Transverse colon (tissue), 4 donors: ENCODE measurements around the gene LRRC70. TPM values are rescaled to one million over a fixed set of nuclear protein-coding genes. Genes with fewer than 3 reads are reported as not detected.

ENCODE experiments used
- DNase-seq: peaks from one replicate; pipeline ENCODE4 v3.0.0-alpha.2; 2019
- H3K27ac ChIP-seq, 4 donors: fragments of 200-600 bp; sonication (generic); 2 replicates each; pipeline ENCODE4 v1.5.1; 2016 to 2018; ENCODE audit warnings: inconsistent platforms in 4 of 4
- H3K27me3 ChIP-seq: fragments of 200-600 bp; sonication (generic); 2 replicates; pipeline ENCODE4 v1.5.1; 2017; ENCODE audit warnings: inconsistent platforms
- H3K36me3 ChIP-seq, 4 donors: fragments of 200-600 bp; sonication (generic); 2 replicates each; pipeline ENCODE4 v1.5.1; 2017 to 2019; ENCODE audit warnings: inconsistent platforms in 4 of 4
- H3K4me1 ChIP-seq, 4 donors: fragments of 200-600 bp; sonication (generic); 2 replicates each; pipeline ENCODE4 v1.5.1; 2017 to 2020; ENCODE audit warnings: inconsistent platforms in 4 of 4
- H3K4me3 ChIP-seq, 4 donors: fragments of 200-600 bp; sonication (generic); 1 replicate in 1 of 4; 2 replicates in 3 of 4; pipeline versions ENCODE4 v1.5.1 to v1.6.1; 2017 to 2019; ENCODE audit warnings: inconsistent platforms in 4 of 4
- H3K9me3 ChIP-seq, 2 donors: fragments of 200-600 bp; sonication (generic); 2 replicates each; pipeline ENCODE4 v1.5.1; 2017 to 2019; ENCODE audit warnings: inconsistent platforms in 2 of 2
- CTCF ChIP-seq, 5 experiments: fragments of 200-600 bp in 3 of 5; fragments of 450-650 bp in 2 of 5; sonication (generic) in 3 of 5; IDR thresholded peaks; 1 replicate in 2 of 5; 2 replicates in 3 of 5; pipeline ENCODE4 v1.5.1; 2016 to 2017; ENCODE audit warnings: antibody characterized with exemption in 5 of 5, inconsistent platforms in 3 of 5, mild to moderate bottlenecking in 2 of 5, moderate library complexity in 1 of 5
- EP300 ChIP-seq: sonication (generic); formaldehyde crosslinking; IDR thresholded peaks from one replicate; pipeline ENCODE4 v1.6.1; 2017; ENCODE audit warnings: antibody characterized with exemption, low read depth
- POLR2A ChIP-seq: fragments of 450-650 bp; IDR thresholded peaks from one replicate; pipeline ENCODE4 v1.6.1; 2016; ENCODE audit warnings: antibody characterized with exemption, mild to moderate bottlenecking, moderate library complexity
- POLR2AphosphoS5 ChIP-seq, 3 donors: sonication (generic); formaldehyde crosslinking; IDR thresholded peaks; one replicate each; pipeline ENCODE4 v1.6.1; 2016; ENCODE audit warnings: antibody characterized with exemption in 3 of 3
- WGBS, 2 donors: methylation state at CpG; one replicate each; pipeline ENCODE4 v1.1.5; 2018; ENCODE audit warnings: low coverage in 1 of 2; 5-methylcytosine and 5-hydroxymethylcytosine counted together
- in situ Hi-C, 4 donors: fragments of 200-750 bp; cut with MboI; loops; one replicate each; pipeline versions ENCODE4 v1.15.0 to v1.15.1; 2017; ENCODE audit warnings: low sequenced_read_pairs in 3 of 4, low pct_ligation_motif_present in 1 of 4, low pct_unique_long_range_greater_than_20kb in 1 of 4
- intact Hi-C: fragments of 100-400 bp; cut with DNase I; formaldehyde crosslinking; loops from one replicate; pipeline ENCODE4 v1.15.1; 2023; ENCODE audit warnings: low total_unique reads
- total RNA-seq, 4 donors: library from RNA; depleted of rRNA; stranded (reverse); fragments of >200 nt; gene quantifications; one replicate each; pipeline ENCODE4 v1.1.0, GENCODE V29; 2016

Gene LRRC70
- total RNA-seq, 4 donors from 2014 or later = 1.8 to 3.4 (median 2.3) TPM

DNA sequence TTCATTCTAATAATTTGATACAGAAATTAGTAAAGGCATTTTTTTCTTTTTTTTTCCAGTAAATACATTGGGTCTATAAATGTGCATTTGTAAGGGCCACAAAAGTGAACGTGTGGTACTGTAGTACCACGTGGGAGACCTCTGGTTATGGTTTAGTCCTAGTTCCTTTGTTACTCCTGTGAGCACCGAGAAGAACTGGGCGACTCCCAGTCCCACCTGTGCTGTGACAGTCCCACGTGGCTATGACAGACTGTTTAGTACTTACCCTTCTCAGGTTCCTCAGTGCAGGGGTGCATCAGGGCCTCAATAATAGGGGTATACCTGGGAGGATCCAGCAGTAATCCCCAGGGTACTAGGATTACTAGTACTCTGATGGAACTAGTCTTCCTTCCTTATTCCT lies 49.3 kb downstream of the LRRC70 start:
- no peak for DNase-seq
- intact Hi-C loops (no loop called here), in situ Hi-C loops (no loop called here)
- no peaks in the 10 kb centered on the region for H3K27me3 ChIP-seq
- H3K4me1 ChIP-seq = no peaks in the 10 kb centered on the region
- TF ChIP-seq EP300 = no peak
- TF ChIP-seq POLR2A = no peak
- TF ChIP-seq POLR2AphosphoS5 (IDR thresholded peaks at IDR 0.05) = no peak
- no peak for TF ChIP-seq CTCF (IDR thresholded peaks at IDR 0.05)
- no peaks in the 10 kb centered on the region for H3K9me3 ChIP-seq
- no peak overlapping the region for H3K27ac ChIP-seq
- H3K36me3 ChIP-seq = peaks cover 0 to 8% (median 0%) of the 10 kb centered on the region in 4 donors
- H3K4me3 ChIP-seq = no peak overlapping the region
- 93 to 100% methylated on average over 1 to 5 of the region's 5 CpGs for WGBS, 2 donors

Other genes with a start within 250 kb of the LRRC70 start
- gene DIMT1, start 174.9 kb upstream of the LRRC70 start, total RNA-seq = 10 to 100 TPM in 1 of 4 donors, 1 to 10 TPM in 3; 6.0 to 13.1 (median 8.7) TPM
- gene IPO11, start 166.1 kb upstream of the LRRC70 start, total RNA-seq = 10 to 100 TPM in 3 of 4 donors, 1 to 10 TPM in 1; 6.4 to 37.8 (median 16.3) TPM